IMR-90 (cell line): ENCODE results near the gene DYNLT3. TPM values are rescaled to one million over a fixed set of nuclear protein-coding genes. Genes with fewer than 3 reads are reported as not detected.
A peak's percentile ranks its signal among the peaks of the same experiment; 100 is the strongest.

Source experiments
- ATAC-seq: fragments of 200-7000 bp; cut with Tn5 transposase; 2 replicates; pipeline ENCODE4 v1.9.1; 2020; ENCODE audit warnings: low read depth, mild to moderate bottlenecking, moderate library complexity
- BruUV-seq: library from RNA; stranded (reverse); fragments of 400-500 nt; replicated peaks from 2 replicates; lab custom pipeline; 2021; lab: Mats Ljungman, UMichigan
- CTCF ChIA-PET: fragments of 300-600 bp; formaldehyde crosslinking; extraction: SDS; loops from one replicate; lab custom pipeline; 2021; ENCODE audit warnings: antibody characterized with exemption; lab: Yijun Ruan, JAX
- POLR2A ChIA-PET: fragments of 300-600 bp; sonication (Branson Sonifier 250); formaldehyde crosslinking; loops from one replicate; lab custom pipeline; 2022; ENCODE audit warnings: antibody characterized with exemption; ENCODE audit not compliant: unreplicated experiment; lab: Charles Lee
- DNase-seq: peaks from one replicate; pipeline ENCODE4 v3.0.0; 2013
- H2AFZ ChIP-seq: replicated peaks from 2 replicates; pipeline ENCODE3; 2013; ENCODE audit warnings: low read length, mild to moderate bottlenecking; ENCODE audit not compliant: poor library complexity
- H2AK5ac ChIP-seq: 2 replicates; pipeline ENCODE4 v1.6.1; 2013; ENCODE audit warnings: low read depth, low read length, inconsistent platforms
- H2AK9ac ChIP-seq: replicated peaks from 2 replicates; pipeline ENCODE3; 2013; ENCODE audit warnings: mild to moderate bottlenecking, low read depth, low read length, moderate library complexity; ENCODE audit not compliant: poor library complexity
- H2BK120ac ChIP-seq: 2 replicates; pipeline ENCODE4 v1.6.1; 2013; ENCODE audit warnings: low read depth, low read length, inconsistent platforms
- H2BK15ac ChIP-seq: 3 replicates; pipeline ENCODE4 v1.6.1; 2013; ENCODE audit warnings: low read depth, low read length, inconsistent platforms
- H2BK20ac ChIP-seq: 2 replicates; pipeline ENCODE4 v1.6.1; 2013; ENCODE audit warnings: low read depth, mild to moderate bottlenecking, inconsistent platforms, low read length, moderate library complexity
- H2BK5ac ChIP-seq: 2 replicates; pipeline ENCODE4 v1.6.1; 2013; ENCODE audit warnings: mild to moderate bottlenecking, low read depth, low read length, inconsistent platforms; ENCODE audit not compliant: poor library complexity, severe bottlenecking
- H3K14ac ChIP-seq: replicated peaks from 2 replicates; pipeline ENCODE4 v1.6.1; 2013; ENCODE audit warnings: low read depth, low read length, inconsistent platforms
- H3K18ac ChIP-seq: 2 replicates; pipeline ENCODE4 v1.6.1; 2013; ENCODE audit warnings: low read depth, low read length, control low read depth
- H3K23ac ChIP-seq: 2 replicates; pipeline ENCODE4 v1.6.1; 2013; ENCODE audit warnings: low read depth, low read length, inconsistent platforms
- H3K27ac ChIP-seq: 2 replicates; pipeline ENCODE4 v1.5.1; 2013; ENCODE audit warnings: mild to moderate bottlenecking, control low read depth, low read length; ENCODE audit not compliant: insufficient read depth
- H3K27me3 ChIP-seq: 2 replicates; pipeline ENCODE4 v1.6.1; 2013; ENCODE audit warnings: low read length; ENCODE audit not compliant: control insufficient read depth, insufficient read depth
- H3K36me3 ChIP-seq: 2 replicates; pipeline ENCODE4 v1.6.1; 2013; ENCODE audit warnings: low read length, mixed read lengths; ENCODE audit not compliant: control insufficient read depth, insufficient read depth
- H3K4ac ChIP-seq: 2 replicates; pipeline ENCODE4 v1.6.1; 2013; ENCODE audit warnings: low read depth, low read length, inconsistent platforms
- H3K4me1 ChIP-seq: 2 replicates; pipeline ENCODE4 v1.6.1; 2013; ENCODE audit warnings: low read length, mixed read lengths; ENCODE audit not compliant: control insufficient read depth, insufficient read depth
- H3K4me2 ChIP-seq: 2 replicates; pipeline ENCODE4 v1.6.1; 2013; ENCODE audit warnings: low read depth, mild to moderate bottlenecking, control low read depth, low read length, moderate library complexity
- H3K4me3 ChIP-seq: 2 replicates; pipeline ENCODE4 v1.5.1; 2013; ENCODE audit warnings: low read depth, mild to moderate bottlenecking, control low read depth, low read length, moderate library complexity; ENCODE audit not compliant: insufficient read depth
- H3K56ac ChIP-seq: 2 replicates; pipeline ENCODE4 v1.6.1; 2013; ENCODE audit warnings: low read length, inconsistent platforms; ENCODE audit not compliant: insufficient read depth; ENCODE audit errors: extremely low read depth
- H3K79me1 ChIP-seq, 2 experiments: 2 replicates each; pipeline ENCODE4 v1.6.1; 2013; ENCODE audit warnings: low read length in 2 of 2, inconsistent platforms in 1 of 2, low read depth in 1 of 2
- H3K9ac ChIP-seq: 2 replicates; pipeline ENCODE4 v1.6.1; 2013; ENCODE audit warnings: low read depth, low read length, control low read depth
- H3K9me1 ChIP-seq: 2 replicates; pipeline ENCODE4 v1.6.1; 2013; ENCODE audit warnings: low read length, inconsistent platforms; ENCODE audit not compliant: insufficient read depth
- H3K9me3 ChIP-seq: 2 replicates; pipeline ENCODE4 v1.6.1; 2013; ENCODE audit warnings: low read length; ENCODE audit not compliant: control insufficient read depth, insufficient read depth
- H4K20me1 ChIP-seq: 2 replicates; pipeline ENCODE4 v1.6.1; 2013; ENCODE audit warnings: low read length, inconsistent platforms; ENCODE audit not compliant: insufficient read depth
- H4K5ac ChIP-seq: 2 replicates; pipeline ENCODE4 v1.6.1; 2013; ENCODE audit warnings: mild to moderate bottlenecking, low read depth, low read length, control low read depth
- H4K8ac ChIP-seq, 2 experiments: 2 replicates each; pipeline ENCODE4 v1.6.1; 2013; ENCODE audit warnings: low read depth in 2 of 2, low read length in 2 of 2, control low read depth in 1 of 2, inconsistent platforms in 1 of 2
- H4K91ac ChIP-seq: 2 replicates; pipeline ENCODE4 v1.6.1; 2013; ENCODE audit warnings: low read depth, low read length, inconsistent platforms; ENCODE audit not compliant: insufficient read depth
- MAFK ChIP-seq: IDR thresholded peaks from 2 replicates; pipeline ENCODE4 v1.6.1; 2012; ENCODE audit warnings: low read depth, low read length, improper control_type of control experiment
- NFE2L2 ChIP-seq: fragments of 150-350 bp; IDR thresholded peaks from 2 replicates; pipeline ENCODE4 v1.6.1; 2016; ENCODE audit warnings: low read depth, mild to moderate bottlenecking, low read length
- RAD21 ChIP-seq: IDR thresholded peaks from 2 replicates; pipeline ENCODE4 v1.6.1; 2012; ENCODE audit warnings: low read length, improper control_type of control experiment
- WGBS, 2 experiments: methylation state at CpG; one replicate each; pipeline versions ENCODE4 v1.1.5 to v1.1.7; 2013; ENCODE audit warnings: missing lambda C conversion rate in 2 of 2; ENCODE audit not compliant: insufficient read length in 1 of 2; ENCODE audit errors: extremely low coverage in 2 of 2; 5-methylcytosine and 5-hydroxymethylcytosine counted together
- dilution Hi-C: fragments of 300-500 bp; cut with HindIII; formaldehyde crosslinking; loops from one replicate; pipeline ENCODE4 v1.14.3; 2018; ENCODE audit warnings: low sequenced_read_pairs; ENCODE audit not compliant: unreplicated experiment
- in situ Hi-C: fragments of 300-500 bp; cut with MboI; formaldehyde crosslinking; loops from 3 replicates; pipeline ENCODE4 v1.14.3; 2019; ENCODE audit warnings: low sequenced_read_pairs, inconsistent platforms, mixed read lengths
- intact Hi-C: fragments of 100-400 bp; cut with micrococcal nuclease; formaldehyde crosslinking; loops from 2 replicates; pipeline ENCODE4 v1.10.0; 2022
- polyA plus RNA-seq, 3 experiments: library from polyadenylated mRNA; depleted of rRNA; stranded (reverse); fragments of >200 nt; gene quantifications; 2 replicates each; pipeline ENCODE4 v1.2.3, GENCODE V29; 2012; ENCODE audit warnings: low replicate concordance in 1 of 3
- total RNA-seq: library from RNA; depleted of rRNA; stranded (reverse); fragments of >200 nt; gene quantifications from 2 replicates; pipeline ENCODE4 v1.2.3, GENCODE V29; 2012

Gene DYNLT3
- total and polyA plus RNA-seq, 2 of the 4 experiments (the other 2 are of a cell fraction) = 15.7 to 18.8 TPM

DNA sequence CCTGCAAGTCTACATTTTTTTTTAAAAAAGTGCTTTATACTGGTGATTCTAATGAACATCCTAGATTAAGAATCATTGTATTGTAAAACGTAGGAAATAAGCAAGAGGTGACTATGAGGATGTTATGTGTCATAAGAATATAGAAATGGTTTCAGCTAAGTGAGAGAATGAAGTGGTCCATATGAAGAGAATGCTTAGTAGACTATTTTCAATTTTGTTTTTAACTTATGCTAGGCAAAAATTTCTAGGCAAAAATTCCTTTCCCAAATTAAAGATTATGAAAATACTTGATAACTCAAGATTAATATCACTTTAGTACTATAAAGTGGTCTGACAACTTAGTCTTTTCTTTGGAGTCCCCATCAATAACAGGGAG is 825 bp downstream of the DYNLT3 start:
- no peak overlapping the region for H2BK20ac ChIP-seq
- whole genome bisulfite sequencing, 2 experiments = no CpG with 5 or more reads among the region's 1 CpG
- H3K4ac ChIP-seq = no peak overlapping the region
- H3K4me2 ChIP-seq = peak overlapping the region; percentile 94
- H4K8ac ChIP-seq = no peak overlapping the region
- no peak overlapping the region for H2AK5ac ChIP-seq
- 0 out of 2 replicates have a peak overlapping the region, but pooled peaks have one; percentile 77 for H3K9ac ChIP-seq
- no peaks in the 10 kb centered on the region for H3K9me3 ChIP-seq
- H3K18ac ChIP-seq = no peak overlapping the region
- H4K91ac ChIP-seq = no peak overlapping the region
- H2BK5ac ChIP-seq = peak overlapping the region; percentile 76
- dilution Hi-C loops = no loop called here
- H2BK15ac ChIP-seq = no peak overlapping the region
- no peak for DNase-seq
- no peak overlapping the region for H2AK9ac ChIP-seq
- H3K56ac ChIP-seq = no peak overlapping the region
- H2BK120ac ChIP-seq = no peak overlapping the region
- peaks cover 3 to 10% of the 10 kb centered on the region in 2 experiments; a peak in 2 of 4 replicates for H3K79me1 ChIP-seq
- no peak overlapping the region for H2AFZ ChIP-seq
- POLR2A ChIA-PET = no interaction called here
- H3K27me3 ChIP-seq = no peaks in the 10 kb centered on the region
- no peaks in the 10 kb centered on the region for H3K36me3 ChIP-seq
- in situ Hi-C loops = no loop called here
- no peak overlapping the region for H4K5ac ChIP-seq
- no TSS peak for BruUV-seq
- no peaks in the 10 kb centered on the region for H3K9me1 ChIP-seq
- CTCF ChIA-PET = no interaction called here
- TF ChIP-seq NFE2L2 (no peak), MAFK (0 out of 2 replicates have a peak, but pooled peaks have one; percentile 52), RAD21 (no peak)
- intact Hi-C loops = no loop called here
- H3K4me1 ChIP-seq = no peaks in the 10 kb centered on the region; the same call in 1 of the 2 replicates
- peak overlapping the region; percentile 62; the same call in 1 of the 2 replicates for H3K14ac ChIP-seq
- H4K20me1 ChIP-seq = no peaks in the 10 kb centered on the region
- 0 out of 2 replicates have a peak overlapping the region, but pooled peaks have one; percentile 78 for H3K23ac ChIP-seq
- no peak overlapping the region for H3K27ac ChIP-seq
- ATAC-seq = no peak; the same call in 1 of the 2 replicates
- H3K4me3 ChIP-seq = peak overlapping the region; percentile 100
